ENCODE data around the gene PTTG1IP.
"Not testable (repeated sequence)": the region's sequence is repeated elsewhere in the genome, so short reads cannot be mapped to it uniquely, and the experiment has no call there.

The PTTG1IP gene
- long read RNA-seq, donor 1, transcript PTTG1IP-201 (6 exons, 2,760 nt), result major isoform, 115 of 192 reads
- long read RNA-seq, donor 1, partial matches to known transcripts, result 76 of 192 reads
- long read RNA-seq, donor 1, other reads (novel, unspliced or antisense), result 0 of 192 reads
- long read RNA-seq, donor 2, transcript PTTG1IP-201 (6 exons, 2,760 nt), result major isoform, 77 of 139 reads
- long read RNA-seq, donor 2, partial matches to known transcripts, result 62 of 139 reads
- long read RNA-seq, donor 2, other reads (novel, unspliced or antisense), result 0 of 139 reads
- long read RNA-seq, donor 3, transcript PTTG1IP-201 (6 exons, 2,760 nt), result major isoform, 53 of 91 reads
- long read RNA-seq, donor 3, partial matches to known transcripts, result 38 of 91 reads
- long read RNA-seq, donor 3, other reads (novel, unspliced or antisense), result 0 of 91 reads
- long read RNA-seq, donor 4, transcript PTTG1IP-201 (6 exons, 2,760 nt), result major isoform, 77 of 186 reads
- long read RNA-seq, donor 4, partial matches to known transcripts, result 109 of 186 reads
- long read RNA-seq, donor 4, other reads (novel, unspliced or antisense), result 0 of 186 reads
- long read RNA-seq, donor 5, transcript PTTG1IP-201 (6 exons, 2,760 nt), result major isoform, 114 of 179 reads
- long read RNA-seq, donor 5, partial matches to known transcripts, result 64 of 179 reads
- long read RNA-seq, donor 5, other reads (novel, unspliced or antisense), result 0 of 179 reads
- long read RNA-seq, donor 6, transcript PTTG1IP-201 (6 exons, 2,760 nt), result major isoform, 117 of 204 reads
- long read RNA-seq, donor 6, partial matches to known transcripts, result 87 of 204 reads
- long read RNA-seq, donor 6, other reads (novel, unspliced or antisense), result 0 of 204 reads
- long read RNA-seq, donor 7, transcript PTTG1IP-201 (6 exons, 2,760 nt), result major isoform, 149 of 362 reads
- long read RNA-seq, donor 7, partial matches to known transcripts, result 212 of 362 reads
- long read RNA-seq, donor 7, other reads (novel, unspliced or antisense), result 0 of 362 reads
- long read RNA-seq, donor 8, transcript PTTG1IP-201 (6 exons, 2,760 nt), result major isoform, 96 of 163 reads
- long read RNA-seq, donor 8, partial matches to known transcripts, result 67 of 163 reads
- long read RNA-seq, donor 8, other reads (novel, unspliced or antisense), result 0 of 163 reads

- peak; percentile 93 for DNase-seq
Observed at GRCh38 chr21:44873356-44874239, at the start of gene PTTG1IP. PTTG1IP (minus strand) TSS chr21:44873690; CDS start chr21:44873616, 74 bp downstream.

GRCh38 chr21:44921928-44922327, 48.4 kb upstream of the PTTG1IP start:
- DNase-seq, result no peak

- DNase-seq, result no peak
Observed at GRCh38 chr21:44920694-44921604, 47.5 kb upstream of the PTTG1IP start, which contains the start of gene ITGB2. ITGB2 (minus strand) TSS chr21:44920899; CDS start chr21:44910782, 10,117 bp downstream.

- no peak for DNase-seq
Observed at GRCh38 chr21:44919913-44920693, 46.6 kb upstream of the PTTG1IP start.

GRCh38 chr21:44919111-44919912, 45.8 kb upstream of the PTTG1IP start:
- DNase-seq, result no peak

GRCh38 chr21:44918581-44919033, 45.1 kb upstream of the PTTG1IP start:
- no peak for DNase-seq

GRCh38 chr21:44918107-44918470, 44.6 kb upstream of the PTTG1IP start:
- no peak for DNase-seq

GRCh38 chr21:44917446-44918106, 44.1 kb upstream of the PTTG1IP start:
- no peak for DNase-seq

- no peak for DNase-seq
Observed at GRCh38 chr21:44916965-44917364, 43.5 kb upstream of the PTTG1IP start.

- DNase-seq, result no peak
Observed at GRCh38 chr21:44914176-44914874, 40.8 kb upstream of the PTTG1IP start.

GRCh38 chr21:44913425-44914175, 40.1 kb upstream of the PTTG1IP start:
- no peak for DNase-seq

- not testable (repeated sequence) for DNase-seq
Observed at GRCh38 chr21:44912506-44913412, 39.3 kb upstream of the PTTG1IP start.

GRCh38 chr21:44912158-44912473, 38.6 kb upstream of the PTTG1IP start:
- DNase-seq, result no peak

GRCh38 chr21:44911384-44912157, 38.1 kb upstream of the PTTG1IP start:
- no peak for DNase-seq

GRCh38 chr21:44911068-44911383, 37.5 kb upstream of the PTTG1IP start:
- no peak for DNase-seq

Data from right kidney (tissue), 9 donors.